Epithelial cell of proximal tubule (primary cell): ENCODE data around the gene UFC1. TPM values are rescaled to one million over a fixed set of nuclear protein-coding genes. Genes with fewer than 3 reads are reported as not detected.

Experiments used
- DNase-seq: peaks from one replicate; pipeline ENCODE4 v3.0.0-alpha.2; 2011; ENCODE audit warnings: low read depth
- H3K4me3 ChIP-seq: 2 replicates; pipeline ENCODE4 v1.5.1; 2011; ENCODE audit warnings: low read depth, mild to moderate bottlenecking, low read length
- total RNA-seq: library from RNA; depleted of rRNA; stranded (reverse); fragments of >200 nt; gene quantifications from 2 replicates; pipeline ENCODE4 v1.2.3, GENCODE V29; 2015
- TF ChIP-seq, protein P1 (sequence below): conservative IDR thresholded peaks from 2 replicates; pipeline ENCODE4 v1.5.1; 2012; ENCODE audit warnings: low read depth, mild to moderate bottlenecking, low read length

UFC1 gene
- total RNA-seq, 1 donor from 2014 or later = 117 TPM

DNA sequence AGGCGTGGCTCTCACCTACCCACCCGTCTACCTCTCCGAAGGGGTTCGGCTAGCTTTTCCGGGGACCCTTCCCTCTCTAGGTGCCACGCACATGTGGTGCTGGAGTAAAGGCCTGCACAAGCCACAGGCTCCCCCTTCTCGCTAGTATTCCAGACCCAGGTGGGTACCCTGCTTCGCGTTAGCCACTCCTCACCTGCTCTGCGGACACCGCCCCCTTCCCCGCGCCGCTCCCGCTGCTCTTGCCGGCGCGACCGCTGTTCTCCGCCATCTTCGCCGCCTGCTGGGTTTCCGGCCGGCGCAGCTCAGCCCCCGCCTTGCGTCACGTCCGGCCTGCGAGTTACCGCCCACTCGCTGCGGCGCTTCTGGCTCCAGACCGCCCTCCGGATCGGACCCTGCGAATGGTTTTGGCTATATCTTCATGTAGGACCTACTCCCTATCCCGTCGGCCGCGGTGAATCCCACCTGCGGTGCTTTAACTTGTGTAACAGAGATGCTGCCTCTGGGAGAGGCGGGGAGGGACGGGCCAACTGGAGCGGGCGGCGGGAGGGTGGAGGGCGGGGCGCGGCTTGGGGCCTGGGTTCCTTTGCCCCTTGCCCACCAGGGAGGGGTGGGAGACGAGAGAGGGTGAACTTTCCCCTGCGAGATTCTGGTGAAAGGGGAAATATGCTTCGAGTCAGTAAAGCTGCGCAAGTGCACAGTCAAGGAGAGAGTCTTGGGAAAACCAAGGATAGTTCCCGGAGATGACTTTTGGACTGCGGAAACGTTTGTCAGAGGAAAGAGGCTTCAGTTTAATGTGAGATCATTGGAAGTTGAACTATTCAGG is 35.8 kb upstream of the UFC1 start, which contains the start of the genes NIT1 and PFDN2:
Gene NIT1, plus strand, starts transcription at position 347 of the 823 bp plus-strand sequence. Its CDS starts 72 bp downstream, at position 419.
Gene PFDN2, minus strand, starts transcription at position 279 of the 823 bp plus-strand sequence. Its CDS starts 11 bp downstream, at position 268.
- peak within 1 kb of the TSS; percentile 86 for H3K4me3 ChIP-seq
- TF ChIP-seq, protein P1, sequence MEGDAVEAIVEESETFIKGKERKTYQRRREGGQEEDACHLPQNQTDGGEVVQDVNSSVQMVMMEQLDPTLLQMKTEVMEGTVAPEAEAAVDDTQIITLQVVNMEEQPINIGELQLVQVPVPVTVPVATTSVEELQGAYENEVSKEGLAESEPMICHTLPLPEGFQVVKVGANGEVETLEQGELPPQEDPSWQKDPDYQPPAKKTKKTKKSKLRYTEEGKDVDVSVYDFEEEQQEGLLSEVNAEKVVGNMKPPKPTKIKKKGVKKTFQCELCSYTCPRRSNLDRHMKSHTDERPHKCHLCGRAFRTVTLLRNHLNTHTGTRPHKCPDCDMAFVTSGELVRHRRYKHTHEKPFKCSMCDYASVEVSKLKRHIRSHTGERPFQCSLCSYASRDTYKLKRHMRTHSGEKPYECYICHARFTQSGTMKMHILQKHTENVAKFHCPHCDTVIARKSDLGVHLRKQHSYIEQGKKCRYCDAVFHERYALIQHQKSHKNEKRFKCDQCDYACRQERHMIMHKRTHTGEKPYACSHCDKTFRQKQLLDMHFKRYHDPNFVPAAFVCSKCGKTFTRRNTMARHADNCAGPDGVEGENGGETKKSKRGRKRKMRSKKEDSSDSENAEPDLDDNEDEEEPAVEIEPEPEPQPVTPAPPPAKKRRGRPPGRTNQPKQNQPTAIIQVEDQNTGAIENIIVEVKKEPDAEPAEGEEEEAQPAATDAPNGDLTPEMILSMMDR = no peak
- no peak for DNase-seq

DNA sequence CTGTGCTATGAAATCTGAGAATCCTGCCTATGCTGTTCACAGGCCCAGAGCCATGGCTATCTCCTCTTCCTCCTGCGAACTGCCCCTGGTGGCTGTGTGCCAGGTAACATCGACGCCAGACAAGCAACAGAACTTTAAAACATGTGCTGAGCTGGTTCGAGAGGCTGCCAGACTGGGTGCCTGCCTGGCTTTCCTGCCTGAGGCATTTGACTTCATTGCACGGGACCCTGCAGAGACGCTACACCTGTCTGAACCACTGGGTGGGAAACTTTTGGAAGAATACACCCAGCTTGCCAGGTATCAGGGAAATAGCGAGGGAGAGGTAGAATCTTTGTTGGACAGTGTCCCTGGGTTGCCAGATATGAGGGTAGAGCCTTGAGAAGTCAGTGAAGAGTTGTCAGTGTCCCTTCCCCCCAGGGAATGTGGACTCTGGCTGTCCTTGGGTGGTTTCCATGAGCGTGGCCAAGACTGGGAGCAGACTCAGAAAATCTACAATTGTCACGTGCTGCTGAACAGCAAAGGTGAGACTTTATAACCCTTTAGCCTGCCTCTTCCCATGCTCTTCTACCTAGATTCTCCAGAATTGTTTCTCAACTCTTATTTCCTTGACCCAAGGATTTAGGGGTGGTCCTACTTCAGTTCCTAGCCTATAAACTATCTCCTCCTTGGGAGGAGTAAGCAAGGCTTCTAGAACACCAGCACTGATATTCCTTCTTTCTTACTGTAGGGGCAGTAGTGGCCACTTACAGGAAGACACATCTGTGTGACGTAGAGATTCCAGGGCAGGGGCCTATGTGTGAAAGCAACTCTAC is 34.5 kb upstream of the UFC1 start:
- peak; percentile 71 for DNase-seq
- TF ChIP-seq, protein P1 = peak; percentile 54
- H3K4me3 ChIP-seq = peak overlapping the region; percentile 86

DNA sequence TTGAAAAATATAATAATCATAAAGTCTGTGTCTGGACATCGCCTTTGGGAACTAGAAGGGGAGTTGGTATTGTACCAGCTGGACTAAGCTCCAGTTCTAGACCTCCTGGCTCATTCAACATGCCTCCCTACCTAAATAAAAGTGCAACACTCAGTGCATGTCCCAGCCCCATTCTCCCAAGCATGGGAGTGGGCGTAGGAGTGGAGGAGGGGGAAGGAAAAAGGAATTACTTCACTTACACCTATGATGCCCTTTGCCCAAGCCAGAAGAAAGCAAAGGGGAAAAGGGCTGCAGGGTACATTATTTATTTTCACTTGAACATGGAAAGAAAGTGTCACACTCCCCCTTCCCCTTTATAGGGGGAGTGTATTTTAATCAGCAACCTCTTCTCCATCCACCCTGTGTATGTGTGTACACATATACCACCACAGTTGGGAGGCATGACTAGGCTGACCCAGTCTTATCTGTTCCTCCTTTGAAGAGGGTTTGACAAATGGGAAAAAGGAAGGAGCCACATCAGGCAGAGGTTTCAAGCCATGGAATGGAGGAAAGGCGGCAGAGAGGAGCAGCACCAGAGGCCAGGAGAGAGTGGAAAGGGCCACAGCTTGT is 32.6 kb upstream of the UFC1 start:
- DNase-seq = no peak
- TF ChIP-seq, protein P1 = no peak
- no peak overlapping the region for H3K4me3 ChIP-seq

DNA sequence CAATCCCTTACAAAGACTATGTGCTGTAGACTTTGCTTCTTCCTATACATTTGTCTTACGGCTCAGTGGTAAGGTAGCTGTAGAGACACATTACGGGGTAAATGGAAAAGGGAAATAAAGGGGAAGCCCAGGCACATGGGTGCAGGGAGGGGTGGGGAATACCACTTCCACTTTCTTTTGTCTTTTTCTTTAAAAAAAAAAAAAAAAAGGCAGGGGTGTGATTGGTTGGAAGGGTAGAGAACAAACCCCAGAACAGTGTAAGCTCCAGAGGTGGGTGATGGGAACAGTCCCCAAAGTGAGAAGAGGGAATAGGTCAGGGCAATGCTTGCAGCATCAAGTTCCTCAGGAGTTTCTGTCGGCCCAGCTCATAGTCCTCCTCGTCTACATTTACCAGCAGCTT is 31.9 kb upstream of the UFC1 start:
- no peak for DNase-seq
- H3K4me3 ChIP-seq = no peak overlapping the region
- TF ChIP-seq, protein P1 = no peak

DNA sequence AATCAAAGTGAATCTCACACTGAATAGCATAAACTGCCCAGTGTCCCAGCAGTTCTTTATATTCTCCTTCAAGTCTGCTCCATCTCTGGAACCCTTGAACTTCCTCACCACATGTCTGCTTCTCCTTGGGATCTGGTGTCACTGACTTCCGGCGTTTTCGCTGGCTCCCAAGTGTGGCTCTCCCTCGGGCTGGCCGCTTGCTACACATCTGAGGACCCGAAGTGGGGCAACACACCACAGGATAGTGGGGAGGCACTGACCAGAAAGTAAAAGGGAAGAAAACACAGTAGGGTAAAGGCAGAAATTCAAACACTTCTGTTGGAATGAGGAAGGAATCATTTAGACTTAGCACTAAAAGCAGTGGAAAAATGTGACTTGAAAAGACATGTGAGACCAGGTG is 30.8 kb upstream of the UFC1 start:
- TF ChIP-seq, protein P1 = no peak

DNA sequence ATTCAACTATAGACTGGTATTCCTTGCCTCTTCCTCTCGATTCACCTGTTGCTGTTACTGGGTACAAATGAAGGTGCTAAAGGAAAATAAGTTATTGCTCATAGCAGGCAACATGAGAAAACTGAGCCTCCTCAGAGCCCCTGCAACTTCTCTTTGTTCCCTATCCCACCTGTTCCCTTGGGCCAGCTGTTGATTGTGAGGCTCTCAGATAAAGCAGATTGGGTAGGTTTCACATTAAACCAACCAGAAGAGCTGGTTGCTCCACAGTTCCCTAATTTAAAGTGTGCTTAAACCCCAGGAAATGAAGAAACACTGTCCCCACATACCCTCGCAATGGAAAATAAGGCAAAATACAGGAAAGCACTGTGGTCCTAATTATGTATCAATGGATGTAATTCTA is 26.1 kb upstream of the UFC1 start:
- no peak for DNase-seq
- H3K4me3 ChIP-seq = no peak overlapping the region
- TF ChIP-seq, protein P1 = no peak

More for the DNA sequence above, 30.8 kb upstream of the UFC1 start:
- no peak for DNase-seq
- no peak overlapping the region for H3K4me3 ChIP-seq
